DMS114 treated with DMSO at 0.1 percent for 48 hours (cell line): ENCODE measurements around the gene ACSL1.
"Not testable (repeated sequence)": the region's sequence is repeated elsewhere in the genome, so short reads cannot be mapped to it uniquely, and the experiment has no call there.

Experiments
- DNase-seq: peaks from one replicate; lab custom pipeline; 2025; ENCODE audit not compliant: unreplicated experiment; lab: John Stamatoyannopoulos, UW

ACSL1 gene

GRCh38 chr4:184792950-184793555, 32.7 kb downstream of the ACSL1 start:
- no peak for DNase-seq

- DNase-seq: no peak
Observed at GRCh38 chr4:184792334-184792733, 33.4 kb downstream of the ACSL1 start.

GRCh38 chr4:184790826-184791225, 34.9 kb downstream of the ACSL1 start:
- no peak for DNase-seq

- no peak for DNase-seq
Observed at GRCh38 chr4:184787766-184788503, 37.8 kb downstream of the ACSL1 start.

- DNase-seq: no peak
Observed at GRCh38 chr4:184785813-184786212, 40.0 kb downstream of the ACSL1 start.

- no peak for DNase-seq
Observed at GRCh38 chr4:184784628-184785257, 41.0 kb downstream of the ACSL1 start.

- no peak for DNase-seq
Observed at GRCh38 chr4:184782731-184783373, 42.9 kb downstream of the ACSL1 start.

- not testable (repeated sequence) for DNase-seq
Observed at GRCh38 chr4:184779160-184779559, 46.6 kb downstream of the ACSL1 start.

GRCh38 chr4:184778325-184778724, 47.4 kb downstream of the ACSL1 start:
- DNase-seq: no peak

GRCh38 chr4:184776821-184777220, 48.9 kb downstream of the ACSL1 start:
- no peak for DNase-seq

- no peak for DNase-seq
Observed at GRCh38 chr4:184775854-184776555, 49.8 kb downstream of the ACSL1 start.

GRCh38 chr4:184774152-184774551, 51.6 kb downstream of the ACSL1 start:
- no peak for DNase-seq

- no peak for DNase-seq
Observed at GRCh38 chr4:184771416-184771815, 54.4 kb downstream of the ACSL1 start.

GRCh38 chr4:184769141-184769765, 56.5 kb downstream of the ACSL1 start:
- no peak for DNase-seq

- no peak for DNase-seq
Observed at GRCh38 chr4:184768296-184768695, 57.5 kb downstream of the ACSL1 start.

- no peak for DNase-seq
Observed at GRCh38 chr4:184766446-184766845, 59.3 kb downstream of the ACSL1 start.

GRCh38 chr4:184765473-184766340, 60.1 kb downstream of the ACSL1 start:
- no peak for DNase-seq

- DNase-seq: no peak
Observed at GRCh38 chr4:184764601-184765000, 61.2 kb downstream of the ACSL1 start.

- DNase-seq: no peak
Observed at GRCh38 chr4:184763150-184763780, 62.5 kb downstream of the ACSL1 start.
